OCI-LY7 (cell line): Measurements from ENCODE around the gene SLC9A6. TPM values are rescaled to one million over a fixed set of nuclear protein-coding genes. Genes with fewer than 3 reads are reported as not detected.

Source experiments
- Bru-seq: library from RNA; stranded (reverse); fragments of 400-500 nt; gene quantifications from one replicate; lab custom pipeline; 2021; lab: Mats Ljungman, UMichigan
- BruChase-seq, 2 experiments: library from RNA; stranded (reverse); fragments of 400-500 nt; gene quantifications; one replicate each; lab custom pipeline; 2021; lab: Mats Ljungman, UMichigan
- BruUV-seq: library from RNA; stranded (reverse); fragments of 400-500 nt; replicated peaks from 2 replicates; lab custom pipeline; 2021; lab: Mats Ljungman, UMichigan
- CTCF ChIA-PET: fragments of 300-600 bp; sonication (Branson Sonifier 250); formaldehyde crosslinking; loops from one replicate; lab custom pipeline; 2022; ENCODE audit warnings: antibody characterized with exemption; ENCODE audit not compliant: unreplicated experiment; lab: Charles Lee
- POLR2A ChIA-PET: fragments of 300-600 bp; sonication (Branson Sonifier 250); formaldehyde crosslinking; loops from one replicate; lab custom pipeline; 2022; ENCODE audit warnings: antibody characterized with exemption; lab: Charles Lee
- DNase-seq: peaks from one replicate; pipeline ENCODE4 v3.0.0-alpha.2; 2015; ENCODE audit warnings: low spot score
- H2AFZ ChIP-seq: fragments of 200-600 bp; sonication (generic), shearing (Covaris generic); 2 replicates; pipeline ENCODE4 v1.6.1; 2014; ENCODE audit warnings: mild to moderate bottlenecking, antibody characterized with exemption, low read length, moderate library complexity
- H3K27ac ChIP-seq: fragments of 200-600 bp; sonication (generic); 2 replicates; pipeline ENCODE4 v1.5.1; 2014; ENCODE audit warnings: mixed run types, low read depth, mild to moderate bottlenecking, moderate library complexity, low read length, inconsistent platforms; ENCODE audit not compliant: poor library complexity, severe bottlenecking
- H3K36me3 ChIP-seq: fragments of 200-600 bp; sonication (generic); 2 replicates; pipeline ENCODE4 v1.6.1; 2014; ENCODE audit warnings: mild to moderate bottlenecking, antibody characterized with exemption, low read length, moderate library complexity, mixed read lengths; ENCODE audit not compliant: insufficient read depth
- H3K4me1 ChIP-seq: fragments of 200-600 bp; sonication (generic); 2 replicates; pipeline ENCODE4 v1.5.1; 2014; ENCODE audit warnings: mild to moderate bottlenecking, low read length; ENCODE audit not compliant: insufficient read depth, poor library complexity, severe bottlenecking
- H3K4me2 ChIP-seq: fragments of 200-600 bp; sonication (generic); 2 replicates; pipeline ENCODE4 v1.6.1; 2014; ENCODE audit warnings: mild to moderate bottlenecking, low read length
- H3K4me3 ChIP-seq: fragments of 200-600 bp; sonication (generic); 2 replicates; pipeline ENCODE4 v1.5.1; 2014; ENCODE audit warnings: mild to moderate bottlenecking, low read depth, low read length; ENCODE audit not compliant: poor library complexity, severe bottlenecking
- H3K79me2 ChIP-seq: fragments of 200-600 bp; sonication (generic); 2 replicates; pipeline ENCODE4 v1.6.1; 2016; ENCODE audit warnings: low read depth, mild to moderate bottlenecking, low read length, moderate library complexity, mixed read lengths; ENCODE audit not compliant: insufficient read depth
- H3K9me2 ChIP-seq: fragments of 200-600 bp; sonication (generic); 2 replicates; pipeline ENCODE4 v1.6.1; 2016; ENCODE audit warnings: mild to moderate bottlenecking, low read length, mixed read lengths; ENCODE audit not compliant: insufficient read depth
- H3K9me3 ChIP-seq: fragments of 200-600 bp; sonication (generic); 2 replicates; pipeline ENCODE4 v1.6.1; 2014; ENCODE audit warnings: mild to moderate bottlenecking, mixed run types, low read length, mixed read lengths
- H4K20me1 ChIP-seq: fragments of 200-600 bp; sonication (generic); 2 replicates; pipeline ENCODE4 v1.6.1; 2014; ENCODE audit warnings: mild to moderate bottlenecking, antibody characterized with exemption, low read length, moderate library complexity, mixed read lengths; ENCODE audit not compliant: insufficient read depth
- EZH2phosphoT487 ChIP-seq: fragments of 200-600 bp; sonication (generic); IDR thresholded peaks from 2 replicates; pipeline ENCODE4 v1.6.1; 2018; ENCODE audit warnings: low read depth, borderline replicate concordance, mild to moderate bottlenecking, mixed run types, antibody characterized with exemption, low read length, moderate library complexity, mixed read lengths
- intact Hi-C: fragments of 100-400 bp; cut with micrococcal nuclease; formaldehyde crosslinking; loops from one replicate; pipeline ENCODE4 v1.10.0; 2022; ENCODE audit not compliant: unreplicated experiment
- long read RNA-seq: library from polyadenylated mRNA; stranded (forward); transcript quantifications from one replicate; pipeline ENCODE4 v2.0.0, GENCODE V29; 2022
- total RNA-seq, 2 experiments: library from RNA; depleted of rRNA in 1 of 2; stranded (reverse); fragments of >200 nt in 1 of 2; shearing (Covaris generic) in 1 of 2; gene quantifications; 2 replicates each; pipeline ENCODE4 v1.2.3, GENCODE V29; 2014 to 2022
- TF ChIP-seq, protein P1 (sequence below): fragments of 200-600 bp; sonication (generic); conservative IDR thresholded peaks from 2 replicates; pipeline ENCODE4 v1.5.1; 2014; ENCODE audit warnings: mild to moderate bottlenecking, antibody characterized with exemption, low read length, moderate library complexity, mixed read lengths

SLC9A6 gene
- total RNA-seq (2014; rRNA removed; shearing (Covaris generic)) = 5.9 and 7.7 TPM in 2 replicates
- 11.1 and 12.6 TPM in 2 replicates for total RNA-seq (2022)
- Bru-seq, nascent RNA = percentile 61 among the genes with signal in this experiment
- BruChase-seq, experiment 1, labeled RNA remaining after a 6-hour chase = percentile 52 among the genes with signal in this experiment
- percentile 63 among the genes with signal in this experiment for BruChase-seq, experiment 2, labeled RNA remaining after a 2-hour chase
- long read RNA-seq, full-length matches to known transcripts = 4 of 9 reads
- long read RNA-seq, partial matches to known transcripts = 2 of 9 reads
- long read RNA-seq, other reads (novel, unspliced or antisense) = 3 of 9 reads

DNA sequence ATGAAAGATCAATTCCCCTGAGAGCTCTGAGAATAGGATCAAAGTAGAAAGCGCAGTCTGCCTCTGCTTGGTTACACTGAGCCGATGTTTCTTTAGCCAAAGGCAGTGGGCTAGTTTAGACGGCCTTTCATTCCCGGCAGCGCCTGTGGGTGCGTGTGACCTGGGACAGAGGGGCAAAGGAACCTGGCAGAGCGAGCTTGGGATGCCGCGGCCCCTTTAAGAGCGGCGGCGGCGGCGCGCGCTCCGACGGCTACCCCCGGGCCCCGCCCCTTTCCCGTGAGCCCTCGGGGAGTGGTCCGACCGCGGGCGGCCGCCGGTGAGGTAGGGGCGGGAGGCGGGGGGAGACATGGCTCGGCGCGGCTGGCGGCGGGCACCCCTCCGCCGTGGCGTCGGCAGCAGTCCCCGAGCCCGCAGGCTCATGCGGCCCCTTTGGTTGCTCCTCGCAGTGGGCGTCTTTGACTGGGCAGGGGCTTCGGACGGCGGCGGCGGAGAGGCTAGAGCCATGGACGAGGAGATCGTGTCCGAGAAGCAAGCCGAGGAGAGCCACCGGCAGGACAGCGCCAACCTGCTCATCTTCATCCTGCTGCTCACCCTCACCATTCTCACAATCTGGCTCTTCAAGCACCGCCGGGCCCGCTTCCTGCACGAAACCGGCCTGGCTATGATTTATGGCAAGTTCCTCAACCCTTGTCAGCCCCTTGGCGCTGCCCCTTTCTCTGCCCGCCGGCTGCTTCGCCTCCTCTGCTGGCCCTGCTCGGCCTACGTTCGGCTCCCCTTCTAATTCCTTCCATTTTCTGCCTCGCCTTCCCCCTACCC, at the start of gene SLC9A6:
TSS of gene SLC9A6 (plus strand) at position 279 of the 816 bp plus-strand sequence. CDS start at position 503, 224 bp downstream.
- Histone ChIP-seq H3K79me2 (peaks cover 26% of the 10 kb centered on the region; the same call in 1 of the 2 replicates), H4K20me1 (no peaks in the 10 kb centered on the region), H3K9me3 (no peaks in the 10 kb centered on the region), H3K36me3 (no peaks in the 10 kb centered on the region; the same call in 1 of the 2 replicates), H3K4me3 (peak within 1 kb of the TSS; percentile 84), H3K9me2 (no peaks in the 10 kb centered on the region), H3K4me1 (peaks cover 18% of the 10 kb centered on the region), H3K4me2 (peak within 1 kb of the TSS; percentile 93), H2AFZ (peak within 1 kb of the TSS; percentile 96), H3K27ac (peak within 1 kb of the TSS; percentile 66)
- intact Hi-C loops = no loop called here
- ChIA-PET POLR2A (interaction anchor here (0.6 to 1.6 kb wide), 6 partner anchors 10 to 287 kb away, joined by 3 to 7 read pairs (median 4); partner anchors contain the start of gene MMGT1), CTCF (no interaction called here)
- BruUV-seq = no TSS peak
- peak; percentile 83 for DNase-seq
- no peak for TF ChIP-seq EZH2phosphoT487

DNA sequence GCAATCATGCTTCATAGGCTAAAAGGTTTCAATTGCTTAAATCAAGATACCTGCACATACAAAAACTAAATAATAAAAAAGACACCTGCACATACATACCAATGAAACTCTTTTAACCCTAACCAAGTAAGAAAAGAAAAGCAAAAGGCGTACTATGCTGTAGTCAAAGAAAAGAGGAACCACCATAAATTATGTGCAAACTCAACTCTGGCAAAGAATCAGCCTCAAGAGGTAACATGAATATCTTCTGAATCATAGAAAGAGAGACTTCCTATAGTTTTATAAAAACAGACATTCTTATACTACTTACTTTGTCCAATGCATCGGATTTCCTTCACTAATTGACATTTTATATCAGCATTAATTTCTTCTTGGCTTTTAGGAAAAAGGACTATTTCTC, 40.7 kb upstream of the SLC9A6 start:
- H3K36me3 ChIP-seq = no peaks in the 10 kb centered on the region
- ChIA-PET POLR2A (no interaction called here), CTCF (no interaction called here)
- H3K79me2 ChIP-seq = no peaks in the 10 kb centered on the region
- no TSS peak for BruUV-seq
- H3K4me2 ChIP-seq = no peak overlapping the region
- no peak for TF ChIP-seq EZH2phosphoT487
- TF ChIP-seq, protein P1, sequence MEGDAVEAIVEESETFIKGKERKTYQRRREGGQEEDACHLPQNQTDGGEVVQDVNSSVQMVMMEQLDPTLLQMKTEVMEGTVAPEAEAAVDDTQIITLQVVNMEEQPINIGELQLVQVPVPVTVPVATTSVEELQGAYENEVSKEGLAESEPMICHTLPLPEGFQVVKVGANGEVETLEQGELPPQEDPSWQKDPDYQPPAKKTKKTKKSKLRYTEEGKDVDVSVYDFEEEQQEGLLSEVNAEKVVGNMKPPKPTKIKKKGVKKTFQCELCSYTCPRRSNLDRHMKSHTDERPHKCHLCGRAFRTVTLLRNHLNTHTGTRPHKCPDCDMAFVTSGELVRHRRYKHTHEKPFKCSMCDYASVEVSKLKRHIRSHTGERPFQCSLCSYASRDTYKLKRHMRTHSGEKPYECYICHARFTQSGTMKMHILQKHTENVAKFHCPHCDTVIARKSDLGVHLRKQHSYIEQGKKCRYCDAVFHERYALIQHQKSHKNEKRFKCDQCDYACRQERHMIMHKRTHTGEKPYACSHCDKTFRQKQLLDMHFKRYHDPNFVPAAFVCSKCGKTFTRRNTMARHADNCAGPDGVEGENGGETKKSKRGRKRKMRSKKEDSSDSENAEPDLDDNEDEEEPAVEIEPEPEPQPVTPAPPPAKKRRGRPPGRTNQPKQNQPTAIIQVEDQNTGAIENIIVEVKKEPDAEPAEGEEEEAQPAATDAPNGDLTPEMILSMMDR = no peak
- no peak overlapping the region for H3K4me3 ChIP-seq
- no peaks in the 10 kb centered on the region for H4K20me1 ChIP-seq
- H3K9me2 ChIP-seq = no peaks in the 10 kb centered on the region
- H2AFZ ChIP-seq = no peak overlapping the region
- H3K4me1 ChIP-seq = no peaks in the 10 kb centered on the region
- H3K9me3 ChIP-seq = no peaks in the 10 kb centered on the region
- intact Hi-C loops = no loop called here
- H3K27ac ChIP-seq = no peak overlapping the region
- DNase-seq = no peak

DNA sequence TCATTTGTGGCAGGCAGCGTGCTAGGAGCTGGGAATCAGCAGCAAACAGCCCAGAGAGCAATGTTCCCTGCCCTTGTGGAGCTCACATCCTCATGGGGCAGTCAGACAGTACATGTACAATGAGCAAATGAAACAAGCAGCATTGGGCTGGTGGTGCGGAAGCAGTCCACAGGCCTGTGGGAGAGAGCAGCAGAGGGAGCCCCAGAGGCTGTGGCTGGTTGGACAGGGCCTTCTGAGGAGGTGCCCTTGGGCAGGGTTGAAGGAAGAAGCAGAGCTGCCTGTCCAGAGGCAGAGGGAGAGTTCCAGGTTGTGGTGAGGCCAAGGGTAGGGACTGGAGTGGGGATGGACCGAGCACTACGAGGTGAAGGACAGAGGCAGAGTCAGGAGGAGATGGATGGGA, 33.9 kb upstream of the SLC9A6 start:
- H2AFZ ChIP-seq = no peak overlapping the region
- no peaks in the 10 kb centered on the region for H3K4me1 ChIP-seq
- no peaks in the 10 kb centered on the region for H3K36me3 ChIP-seq
- H3K9me2 ChIP-seq = no peaks in the 10 kb centered on the region
- H3K9me3 ChIP-seq = no peaks in the 10 kb centered on the region
- no peaks in the 10 kb centered on the region for H4K20me1 ChIP-seq
- ChIA-PET POLR2A (no interaction called here), CTCF (no interaction called here)
- H3K27ac ChIP-seq = no peak overlapping the region
- intact Hi-C loops = no loop called here
- no peak for TF ChIP-seq EZH2phosphoT487
- TF ChIP-seq, protein P1 = no peak
- BruUV-seq = no TSS peak
- no peak overlapping the region for H3K4me2 ChIP-seq
- DNase-seq = no peak
- H3K4me3 ChIP-seq = no peak overlapping the region
- H3K79me2 ChIP-seq = no peaks in the 10 kb centered on the region
